Activated naive CD8-positive, alpha-beta T cell (primary cell): ENCODE measurements around the gene UQCRH.
"Not testable (repeated sequence)": the region's sequence is repeated elsewhere in the genome, so short reads cannot be mapped to it uniquely, and the experiment has no call there.

Experiments used
- H3K27ac Mint-ChIP-seq: one replicate; pipeline ENCODE4 v1.8.0; 2021; ENCODE audit warnings: mixed read lengths
- H3K27me3 Mint-ChIP-seq: one replicate; pipeline ENCODE4 v1.8.0; 2021; ENCODE audit warnings: mixed read lengths
- H3K36me3 Mint-ChIP-seq: one replicate; pipeline ENCODE4 v1.8.0; 2021; ENCODE audit warnings: mixed read lengths
- H3K4me1 Mint-ChIP-seq: one replicate; pipeline ENCODE4 v1.8.0; 2021; ENCODE audit warnings: low read depth, mixed read lengths
- H3K4me3 Mint-ChIP-seq: one replicate; pipeline ENCODE4 v1.8.0; 2021; ENCODE audit warnings: mild to moderate bottlenecking, mixed read lengths
- H3K9me3 Mint-ChIP-seq: one replicate; pipeline ENCODE4 v1.8.0; 2021; ENCODE audit warnings: low read depth, mixed read lengths

UQCRH gene

DNA sequence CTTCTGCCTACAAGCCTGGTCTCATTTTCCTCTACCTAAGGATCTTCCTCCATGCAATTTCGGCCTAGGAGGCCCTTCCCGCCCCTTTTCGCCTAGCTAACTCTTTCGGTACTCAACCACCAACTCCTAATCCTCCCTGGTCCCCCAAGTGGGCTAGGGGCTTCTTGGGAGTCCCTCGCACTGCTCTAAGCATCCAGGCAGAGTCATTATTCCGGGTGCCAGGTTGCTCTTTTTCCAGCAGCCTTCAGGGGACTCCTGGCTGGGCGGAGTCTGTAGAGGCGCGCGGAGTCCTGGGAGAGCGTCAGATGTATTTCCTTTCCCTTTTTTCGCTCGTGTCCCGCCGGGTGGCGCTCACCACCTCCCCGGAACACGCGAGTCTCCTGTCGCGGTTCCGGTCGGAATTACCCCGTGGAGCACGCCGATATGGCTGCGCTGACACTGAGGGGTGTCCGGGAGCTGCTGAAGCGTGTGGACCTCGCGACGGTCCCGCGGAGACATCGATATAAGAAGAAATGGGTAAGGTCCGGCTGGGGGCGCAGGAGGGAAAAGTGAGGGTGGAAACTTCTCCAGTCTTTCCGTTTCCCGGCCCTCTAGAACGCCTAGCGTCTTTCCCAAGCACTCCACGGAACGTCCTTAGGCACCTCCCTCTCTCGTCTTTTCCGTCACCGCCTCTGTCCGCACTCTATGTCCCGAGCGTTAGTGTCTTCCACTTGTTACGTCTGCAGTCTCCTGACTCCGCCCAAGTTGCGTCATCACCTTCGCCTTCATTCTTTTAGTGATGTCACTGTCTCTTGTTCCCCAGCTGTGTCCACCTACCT, 37.1 kb downstream of the UQCRH start, which contains the start of gene NSUN4:
TSS of gene NSUN4 (plus strand) at position 404 of the 818 bp plus-strand sequence. CDS start at position 424, 20 bp downstream.
- peaks cover 40% of the 10 kb centered on the region for H3K4me1 Mint-ChIP-seq
- H3K4me3 Mint-ChIP-seq = peak within 1 kb of the TSS; percentile 100

DNA sequence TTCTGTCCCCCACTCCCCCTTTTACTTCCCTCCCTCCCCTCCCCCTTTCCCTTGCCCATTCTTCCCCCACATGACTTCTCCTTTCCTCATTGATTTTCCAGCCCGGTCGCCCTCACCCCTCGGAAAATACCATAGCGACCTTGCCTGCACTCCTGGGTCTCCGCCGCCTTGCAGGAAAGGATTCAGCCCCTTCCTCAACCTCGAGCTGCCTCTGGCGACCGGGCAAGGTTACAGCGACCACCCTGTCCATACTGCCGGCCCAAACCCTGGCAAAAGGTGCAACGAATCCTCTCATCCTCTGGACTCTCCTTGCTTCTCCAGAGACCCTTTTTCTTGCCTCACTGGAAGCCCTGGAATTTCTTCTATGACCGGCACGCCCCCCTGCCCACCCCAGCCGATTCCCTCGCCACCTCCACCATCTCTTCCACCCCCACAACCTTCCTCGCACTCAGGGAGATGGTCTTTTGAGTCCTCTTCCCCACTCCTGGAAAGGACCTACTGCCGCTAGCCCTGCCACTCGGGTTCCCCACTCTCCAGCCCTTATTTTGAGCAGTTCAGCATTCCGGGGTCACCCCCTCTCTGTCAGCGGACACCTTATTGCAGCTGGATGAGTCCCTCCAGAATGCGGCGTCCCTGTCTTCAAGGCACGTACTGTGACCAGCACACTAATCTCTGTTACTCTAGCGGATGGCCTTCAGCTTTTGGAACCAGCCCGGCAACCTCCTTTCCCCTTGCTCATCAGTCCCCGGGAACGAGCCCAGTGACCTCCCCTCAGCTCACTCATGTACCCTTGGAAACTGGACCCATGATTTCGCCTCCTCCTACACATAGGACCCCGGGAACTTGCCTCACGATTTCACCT, 38.0 kb downstream of the UQCRH start:
- Mint-ChIP-seq H3K27ac (peak overlapping the region; percentile 100), H3K9me3 (no peaks in the 10 kb centered on the region), H3K27me3 (no peaks in the 10 kb centered on the region), H3K4me1 (peaks cover 40% of the 10 kb centered on the region), H3K36me3 (peaks cover 4% of the 10 kb centered on the region), H3K4me3 (peak overlapping the region; percentile 100)

More for the DNA sequence above, 37.1 kb downstream of the UQCRH start, which contains the start of gene NSUN4:
- Mint-ChIP-seq H3K27me3 (no peaks in the 10 kb centered on the region), H3K36me3 (peaks cover 4% of the 10 kb centered on the region), H3K27ac (peak within 1 kb of the TSS; percentile 100), H3K9me3 (no peaks in the 10 kb centered on the region)

DNA sequence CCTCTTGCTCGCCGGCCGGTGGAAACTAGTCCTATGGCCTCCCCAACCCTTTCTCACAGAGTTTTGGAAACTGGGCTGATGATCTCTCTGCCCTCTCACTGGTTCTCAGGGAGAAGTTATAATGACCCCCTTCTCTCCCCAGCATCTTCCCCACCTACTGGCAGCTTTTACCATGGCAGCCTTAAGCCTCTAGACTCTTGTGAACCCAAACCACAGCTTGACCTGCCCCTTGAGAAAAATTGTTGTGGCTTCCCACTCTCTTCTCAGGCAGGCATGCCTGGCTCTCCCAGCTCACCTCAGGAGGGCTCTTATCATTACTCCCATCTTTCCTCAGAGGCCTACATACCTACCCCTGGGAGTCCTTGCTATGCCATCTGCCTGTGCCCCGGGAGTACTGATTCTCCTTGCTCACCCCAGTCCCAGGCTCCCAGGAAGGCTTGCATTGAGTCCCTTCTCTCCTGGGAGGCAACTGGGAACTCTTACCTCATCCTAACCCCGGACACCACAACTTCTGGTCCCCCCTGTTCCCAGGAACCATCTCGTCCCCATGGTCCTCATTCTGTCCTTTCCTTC, 38.7 kb downstream of the UQCRH start:
- Mint-ChIP-seq H3K9me3 (no peaks in the 10 kb centered on the region), H3K27me3 (no peaks in the 10 kb centered on the region), H3K4me3 (peak overlapping the region; percentile 100), H3K27ac (peak overlapping the region; percentile 100), H3K36me3 (peaks cover 4% of the 10 kb centered on the region), H3K4me1 (peaks cover 40% of the 10 kb centered on the region)

DNA sequence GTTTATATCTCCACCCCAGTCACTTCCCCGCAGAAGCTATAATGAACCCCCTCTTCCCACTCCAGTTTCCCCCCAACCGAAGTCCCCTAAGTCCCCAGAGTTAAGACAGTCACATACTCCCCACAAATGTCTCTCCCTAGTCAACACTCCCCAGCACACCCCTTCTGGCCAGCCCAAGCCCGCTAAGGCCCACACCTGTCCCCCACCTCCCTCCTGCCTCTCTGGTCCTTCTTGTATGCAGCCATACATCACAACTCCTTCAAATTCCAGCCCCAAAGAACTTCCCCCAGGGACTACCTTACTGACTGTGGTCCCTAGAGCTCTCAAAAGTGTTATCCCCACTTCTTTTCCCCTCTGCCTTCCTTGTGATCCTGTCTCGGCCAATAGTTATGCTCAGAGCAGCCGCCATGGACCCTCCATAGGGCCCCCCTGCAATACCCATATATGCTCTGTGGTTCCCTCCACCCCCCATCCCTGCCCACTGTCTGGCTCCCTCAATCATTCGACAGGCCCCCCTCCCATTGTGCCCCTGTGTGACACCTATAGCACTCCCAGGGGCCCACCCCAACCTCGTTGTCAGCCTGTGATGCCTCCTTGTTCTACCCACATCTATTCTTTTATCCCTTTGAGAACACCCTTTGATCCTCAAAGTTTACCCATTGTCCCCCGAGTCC, 39.3 kb downstream of the UQCRH start:
- Mint-ChIP-seq H3K27me3 (no peaks in the 10 kb centered on the region), H3K36me3 (peaks cover 4% of the 10 kb centered on the region), H3K27ac (peak overlapping the region; percentile 100), H3K4me3 (peak overlapping the region; percentile 100), H3K9me3 (no peaks in the 10 kb centered on the region), H3K4me1 (peaks cover 46% of the 10 kb centered on the region)

DNA sequence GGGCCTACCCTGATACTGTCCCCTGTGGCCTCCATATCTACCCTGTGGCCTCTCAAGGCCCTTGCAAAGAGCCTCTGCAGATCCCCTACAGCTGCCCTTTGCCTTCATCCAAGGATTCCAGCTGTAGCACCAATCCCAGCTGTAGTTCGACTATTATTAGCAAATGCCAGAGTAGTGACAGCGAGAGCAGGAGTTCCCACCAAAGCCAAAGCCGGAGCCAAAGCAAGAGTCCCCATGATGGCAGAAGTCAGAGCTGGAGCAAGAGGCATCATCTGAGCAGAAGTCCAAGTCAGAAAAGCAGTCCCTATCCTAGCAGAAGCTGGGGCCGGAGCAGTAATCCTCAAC, 39.8 kb downstream of the UQCRH start:
- H3K27ac Mint-ChIP-seq = peak overlapping the region; percentile 100
- peaks cover 50% of the 10 kb centered on the region for H3K4me1 Mint-ChIP-seq
- H3K9me3 Mint-ChIP-seq = no peaks in the 10 kb centered on the region
- H3K27me3 Mint-ChIP-seq = no peaks in the 10 kb centered on the region
- H3K36me3 Mint-ChIP-seq = peaks cover 4% of the 10 kb centered on the region
- peak overlapping the region; percentile 23 for H3K4me3 Mint-ChIP-seq

DNA sequence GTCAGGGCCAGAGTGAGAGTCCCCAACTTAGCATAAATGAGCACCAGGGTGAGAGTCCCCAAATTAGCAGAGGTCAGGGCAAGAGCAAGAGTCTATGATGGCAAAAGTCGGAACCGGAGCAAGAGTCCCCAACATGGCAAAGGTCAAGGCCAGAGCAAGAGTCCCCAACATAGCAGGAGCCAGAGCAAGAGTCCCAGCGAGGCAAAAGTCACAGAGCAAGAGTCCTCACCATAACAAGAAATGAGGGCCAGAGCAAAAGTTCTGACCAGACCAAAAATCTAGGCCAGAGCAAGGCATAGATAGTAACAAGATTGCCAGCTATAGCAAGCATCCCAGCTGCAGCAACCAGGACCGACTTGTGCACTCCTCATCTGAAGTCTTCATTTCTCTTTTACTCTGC, 40.2 kb downstream of the UQCRH start:
- Mint-ChIP-seq H3K4me1 (peaks cover 49% of the 10 kb centered on the region), H3K4me3 (peak overlapping the region; percentile 23), H3K9me3 (no peaks in the 10 kb centered on the region), H3K36me3 (peaks cover 4% of the 10 kb centered on the region), H3K27me3 (no peaks in the 10 kb centered on the region), H3K27ac (peak overlapping the region; percentile 100)

DNA sequence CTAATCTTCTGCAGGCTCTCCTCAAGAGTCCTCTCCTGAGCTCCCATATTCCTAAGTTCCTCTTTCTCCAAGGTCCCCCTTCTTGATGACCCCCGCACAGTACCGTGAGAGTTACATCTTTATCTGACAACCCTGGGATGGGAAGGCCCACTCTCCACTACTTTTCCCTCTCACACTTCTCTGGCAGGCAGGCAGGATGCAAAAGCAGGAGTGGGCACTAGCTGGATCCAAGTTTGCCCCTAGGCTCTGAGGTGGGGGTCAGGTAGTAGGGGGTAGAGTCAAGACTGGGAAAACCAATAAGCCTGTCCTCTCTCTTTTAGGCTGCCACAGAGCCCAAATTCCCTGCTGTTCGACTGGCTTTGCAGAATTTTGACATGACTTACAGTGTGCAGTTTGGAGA, 41.0 kb downstream of the UQCRH start:
- H3K4me1 Mint-ChIP-seq = peaks cover 47% of the 10 kb centered on the region
- peaks cover 4% of the 10 kb centered on the region for H3K36me3 Mint-ChIP-seq
- no peaks in the 10 kb centered on the region for H3K9me3 Mint-ChIP-seq
- H3K4me3 Mint-ChIP-seq = no peak overlapping the region
- H3K27ac Mint-ChIP-seq = no peak overlapping the region
- no peaks in the 10 kb centered on the region for H3K27me3 Mint-ChIP-seq

DNA sequence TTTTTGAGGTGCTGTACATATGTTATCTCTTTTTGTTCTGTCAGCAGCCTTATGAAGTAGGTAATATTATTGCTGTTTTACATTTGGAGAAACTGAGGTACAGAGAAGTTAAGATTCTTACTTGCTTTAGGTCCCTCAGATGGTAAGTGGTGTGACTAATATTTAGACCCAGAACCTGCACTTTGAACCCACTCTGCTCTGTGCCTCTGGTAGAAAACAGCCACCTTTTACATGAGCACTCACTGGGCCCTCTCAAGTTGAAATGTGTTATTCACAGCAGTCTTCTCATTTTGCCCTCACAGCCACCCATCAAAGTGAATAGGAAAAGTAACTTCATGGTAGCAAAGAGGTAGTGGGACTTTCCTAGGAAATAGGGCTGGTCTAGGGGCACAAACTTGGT, 41.8 kb downstream of the UQCRH start:
- no peaks in the 10 kb centered on the region for H3K9me3 Mint-ChIP-seq
- no peaks in the 10 kb centered on the region for H3K27me3 Mint-ChIP-seq
- H3K4me3 Mint-ChIP-seq = no peak overlapping the region
- peaks cover 4% of the 10 kb centered on the region for H3K36me3 Mint-ChIP-seq
- peaks cover 44% of the 10 kb centered on the region for H3K4me1 Mint-ChIP-seq
- peak overlapping the region; percentile 22 for H3K27ac Mint-ChIP-seq

DNA sequence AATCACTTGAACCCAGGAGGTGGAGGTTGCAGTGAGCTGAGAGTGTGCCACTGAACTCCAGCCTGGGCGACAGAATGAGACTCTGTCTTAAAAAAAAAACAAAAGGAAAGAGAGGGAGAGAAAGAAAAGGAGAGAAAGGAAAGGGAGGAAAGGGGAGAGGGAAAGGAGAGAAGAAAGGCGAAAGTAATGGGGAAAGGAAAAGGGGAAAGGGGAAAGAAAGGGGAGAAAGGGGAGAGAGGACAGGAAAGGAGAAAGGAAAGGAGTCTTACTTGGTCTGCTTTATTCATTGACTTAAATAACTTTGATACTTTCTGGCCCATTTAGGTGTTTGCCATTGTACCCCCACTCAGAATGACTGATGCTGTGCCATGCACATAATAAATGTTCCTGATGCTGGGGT, 48.9 kb downstream of the UQCRH start:
- no peak overlapping the region for H3K4me3 Mint-ChIP-seq
- no peaks in the 10 kb centered on the region for H3K27me3 Mint-ChIP-seq
- no peak overlapping the region for H3K27ac Mint-ChIP-seq
- H3K36me3 Mint-ChIP-seq = peaks cover 3% of the 10 kb centered on the region
- no peaks in the 10 kb centered on the region for H3K9me3 Mint-ChIP-seq
- peaks cover 8% of the 10 kb centered on the region for H3K4me1 Mint-ChIP-seq

DNA sequence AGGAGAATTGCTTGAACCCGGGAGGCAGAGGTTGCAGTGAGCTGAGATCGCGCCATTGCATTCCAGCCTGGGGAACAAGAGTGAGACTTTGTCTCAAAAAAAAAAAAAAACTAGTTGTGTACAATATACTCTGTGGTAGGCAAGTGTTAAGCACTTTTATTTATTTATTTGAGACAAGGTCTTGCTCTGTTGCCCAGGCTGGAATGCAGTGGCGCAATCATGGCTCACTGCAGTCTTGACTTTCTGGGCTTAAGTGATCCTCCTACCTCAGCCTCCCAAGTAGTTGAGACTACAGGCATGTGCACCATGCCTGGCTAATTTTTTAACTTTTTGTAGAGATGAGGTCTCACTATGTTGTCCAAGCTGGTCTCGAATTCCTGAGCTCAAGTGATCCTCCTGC, 52.4 kb downstream of the UQCRH start:
- not testable (repeated sequence) for H3K4me3 Mint-ChIP-seq, H3K4me1 Mint-ChIP-seq, H3K27me3 Mint-ChIP-seq, H3K36me3 Mint-ChIP-seq, H3K9me3 Mint-ChIP-seq, H3K27ac Mint-ChIP-seq

DNA sequence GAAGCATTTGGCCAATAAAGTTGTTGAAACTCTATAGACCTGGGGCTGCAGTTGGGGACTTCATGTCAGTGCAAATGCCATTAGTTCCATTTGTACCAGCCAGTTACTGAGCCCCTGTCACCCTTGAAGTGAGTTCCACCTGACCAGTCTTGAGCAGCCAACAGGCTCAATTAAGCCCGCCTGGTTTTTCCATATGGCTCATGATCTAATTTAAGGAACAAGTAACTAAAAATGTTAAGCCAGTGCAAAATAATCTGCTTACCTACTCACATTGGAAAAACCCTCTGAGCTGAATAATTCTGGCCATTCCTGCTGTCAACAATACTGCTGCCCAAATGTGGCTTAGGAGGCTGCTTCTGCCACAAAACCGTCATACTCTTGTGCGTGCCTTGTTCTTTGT, 58.7 kb downstream of the UQCRH start:
- Mint-ChIP-seq H3K4me3 (no peak overlapping the region), H3K36me3 (no peaks in the 10 kb centered on the region), H3K4me1 (no peaks in the 10 kb centered on the region), H3K27ac (no peak overlapping the region), H3K9me3 (no peaks in the 10 kb centered on the region), H3K27me3 (no peaks in the 10 kb centered on the region)

DNA sequence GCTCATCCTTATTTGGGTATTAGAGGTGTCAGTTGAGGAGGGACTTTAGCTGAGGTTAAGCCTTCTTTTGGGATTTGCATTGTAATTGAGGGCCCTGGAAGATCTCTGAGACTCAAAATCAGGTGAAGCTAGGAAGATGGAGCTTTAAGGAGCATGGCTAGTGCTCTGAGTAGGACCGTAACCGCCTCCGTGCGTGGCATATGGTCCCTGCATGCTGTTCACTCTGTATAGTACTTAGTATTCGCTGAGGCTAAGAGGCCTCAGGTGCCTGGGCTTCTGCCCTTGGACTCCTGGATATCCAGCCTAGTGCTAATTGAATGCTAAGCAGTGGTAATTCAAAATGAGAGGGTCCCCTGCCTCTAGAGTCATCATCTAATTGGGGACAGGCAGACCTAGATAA, 59.6 kb downstream of the UQCRH start:
- Mint-ChIP-seq H3K9me3 (no peaks in the 10 kb centered on the region), H3K27me3 (no peaks in the 10 kb centered on the region), H3K4me3 (no peak overlapping the region), H3K27ac (no peak overlapping the region), H3K4me1 (no peaks in the 10 kb centered on the region), H3K36me3 (peaks cover 2% of the 10 kb centered on the region)

DNA sequence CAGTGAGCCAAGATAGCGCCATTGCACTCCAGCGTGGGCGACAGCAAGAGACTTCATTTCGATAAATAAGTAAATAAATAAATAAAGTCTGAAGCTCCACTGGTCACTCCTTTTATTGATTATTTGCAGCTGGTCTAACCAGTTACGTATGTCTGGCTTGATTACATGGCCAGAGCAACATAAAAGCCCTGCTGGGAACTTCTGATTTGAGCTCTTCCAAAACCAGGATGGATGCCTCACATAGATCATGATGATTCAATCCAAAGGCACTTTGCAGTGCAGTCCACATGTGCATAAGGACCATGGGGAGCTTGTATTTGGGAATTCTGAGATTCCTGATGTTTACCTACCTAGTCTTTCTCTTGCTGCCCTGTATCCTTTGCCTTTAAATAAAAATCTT, 61.1 kb downstream of the UQCRH start:
- H3K27me3 Mint-ChIP-seq = no peaks in the 10 kb centered on the region
- H3K9me3 Mint-ChIP-seq = no peaks in the 10 kb centered on the region
- no peak overlapping the region for H3K27ac Mint-ChIP-seq
- H3K4me1 Mint-ChIP-seq = no peaks in the 10 kb centered on the region
- peaks cover 6% of the 10 kb centered on the region for H3K36me3 Mint-ChIP-seq
- no peak overlapping the region for H3K4me3 Mint-ChIP-seq

DNA sequence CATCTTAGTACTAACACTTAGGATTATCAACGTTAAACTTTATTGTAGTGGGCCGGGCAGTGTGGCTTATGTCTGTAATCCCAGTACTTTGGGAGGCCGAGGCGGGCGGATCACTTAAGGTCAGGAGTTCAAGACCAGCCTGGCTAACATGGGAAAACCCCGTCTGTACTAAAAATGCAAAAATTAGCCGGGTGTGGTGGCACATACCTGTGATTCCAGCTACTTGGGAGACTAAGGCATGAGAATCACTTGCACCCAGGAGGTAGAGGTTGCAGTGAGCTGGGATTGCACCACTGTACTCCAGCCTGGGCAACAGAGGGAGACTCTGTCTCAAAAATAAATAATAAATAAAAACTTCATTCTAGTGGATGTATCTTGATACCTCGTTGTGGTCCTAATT, 62.3 kb downstream of the UQCRH start:
- not testable (repeated sequence) for H3K4me1 Mint-ChIP-seq, H3K27ac Mint-ChIP-seq, H3K36me3 Mint-ChIP-seq, H3K4me3 Mint-ChIP-seq, H3K9me3 Mint-ChIP-seq, H3K27me3 Mint-ChIP-seq
